Breast epithelium (tissue), 4 donors: ENCODE measurements around the gene FOXRED1. TPM values are rescaled to one million over a fixed set of nuclear protein-coding genes. Genes with fewer than 3 reads are reported as not detected.

Experiments
- DNase-seq, 2 donors: peaks; one replicate each; pipeline ENCODE4 v3.0.0-alpha.2; 2019; ENCODE audit warnings: low spot score in 2 of 2
- H3K27ac ChIP-seq, 2 donors: fragments of 200-600 bp; sonication (generic) in 1 of 2; one replicate each; pipeline ENCODE4 v1.5.1; 2016 to 2019; ENCODE audit warnings: mild to moderate bottlenecking in 1 of 2
- H3K27me3 ChIP-seq, 2 donors: fragments of 200-600 bp; sonication (generic) in 1 of 2; one replicate each; pipeline versions ENCODE4 v1.5.1 to v1.6.0; 2017 to 2019; ENCODE audit warnings: control low read depth in 1 of 2, mild to moderate bottlenecking in 1 of 2
- H3K36me3 ChIP-seq: fragments of 200-600 bp; one replicate; pipeline ENCODE4 v1.5.1; 2019
- H3K4me1 ChIP-seq, 2 donors: fragments of 200-600 bp; sonication (generic); one replicate each; pipeline ENCODE4 v1.5.1; 2016 to 2019; ENCODE audit warnings: control low read depth in 1 of 2
- H3K4me3 ChIP-seq, 3 donors: fragments of 200-600 bp; sonication (generic); 1 replicate in 2 of 3; 2 replicates in 1 of 3; pipeline ENCODE4 v1.5.1; 2016 to 2019; ENCODE audit warnings: mild to moderate bottlenecking in 3 of 3, moderate library complexity in 2 of 3
- H3K9me3 ChIP-seq, 2 donors: fragments of 200-600 bp; sonication (generic) in 1 of 2; one replicate each; pipeline ENCODE4 v1.5.1; 2016 to 2019; ENCODE audit warnings: control low read depth in 1 of 2
- CTCF ChIP-seq, 3 donors: fragments of 450-650 bp; IDR thresholded peaks; one replicate each; pipeline ENCODE4 v1.5.1; 2016 to 2017; ENCODE audit warnings: antibody characterized with exemption in 3 of 3, mild to moderate bottlenecking in 3 of 3, moderate library complexity in 3 of 3
- POLR2A ChIP-seq: fragments of 450-650 bp; IDR thresholded peaks from one replicate; pipeline ENCODE4 v1.6.1; 2016; ENCODE audit warnings: antibody characterized with exemption, mild to moderate bottlenecking, moderate library complexity
- POLR2AphosphoS5 ChIP-seq, 3 donors: sonication (generic); formaldehyde crosslinking; IDR thresholded peaks; one replicate each; pipeline ENCODE4 v1.6.1; 2017; ENCODE audit warnings: antibody characterized with exemption in 3 of 3
- intact Hi-C: fragments of 100-400 bp; cut with DNase I; formaldehyde crosslinking; loops from one replicate; pipeline ENCODE4 v1.15.1; 2023; ENCODE audit warnings: low total_unique reads
- total RNA-seq, 3 donors: library from RNA; depleted of rRNA; stranded (reverse); fragments of >200 nt; gene quantifications; one replicate each; pipeline ENCODE4 v1.1.0, GENCODE V29; 2016

Gene FOXRED1
- total RNA-seq, 3 donors from 2014 or later, result 13.1 to 23.3 (median 16.6) TPM

GRCh38 chr11:126281666-126282175 is 12.8 kb downstream of the FOXRED1 start:
- Histone ChIP-seq H3K9me3 (no peaks in the 10 kb centered on the region), H3K4me3 (peak overlapping the region in 2 of 3 donors; percentile 82 to 84), H3K36me3 (no peaks in the 10 kb centered on the region), H3K27ac (peak overlapping the region; percentile 95 to 97), H3K27me3 (no peaks in the 10 kb centered on the region), H3K4me1 (no peaks in the 10 kb centered on the region)
- intact Hi-C loops, result no loop called here
- DNase-seq, result no peak
- TF ChIP-seq POLR2A (no peak), CTCF (IDR thresholded peaks at IDR 0.05) (no peak), POLR2AphosphoS5 (IDR thresholded peaks at IDR 0.05) (no peak)

GRCh38 chr11:126282361-126282735 is 13.4 kb downstream of the FOXRED1 start:
- peak overlapping the region; percentile 57 to 84 (median 82) for H3K4me3 ChIP-seq
- no peaks in the 10 kb centered on the region for H3K27me3 ChIP-seq
- intact Hi-C loops, result no loop called here
- H3K36me3 ChIP-seq, result no peaks in the 10 kb centered on the region
- peak overlapping the region; percentile 95 to 97 for H3K27ac ChIP-seq
- H3K9me3 ChIP-seq, result no peaks in the 10 kb centered on the region
- TF ChIP-seq POLR2A (no peak), POLR2AphosphoS5 (IDR thresholded peaks at IDR 0.05) (no peak), CTCF (IDR thresholded peaks at IDR 0.05) (no peak)
- H3K4me1 ChIP-seq, result no peaks in the 10 kb centered on the region
- DNase-seq, result no peak

- no peaks in the 10 kb centered on the region for H3K4me1 ChIP-seq
- no peaks in the 10 kb centered on the region for H3K9me3 ChIP-seq
- H3K4me3 ChIP-seq, result peak within 1 kb of the TSS; percentile 57 to 84 (median 82)
- peak; percentile 40 to 73 for DNase-seq
- H3K27me3 ChIP-seq, result no peaks in the 10 kb centered on the region
- intact Hi-C loops, result no loop called here
- H3K36me3 ChIP-seq, result no peaks in the 10 kb centered on the region
- TF ChIP-seq POLR2A (no peak), CTCF (IDR thresholded peaks at IDR 0.05) (no peak), POLR2AphosphoS5 (IDR thresholded peaks at IDR 0.05) (peak in 1 of 3 donors; percentile 14)
- H3K27ac ChIP-seq, result peak within 1 kb of the TSS; percentile 95 to 97
Observed at GRCh38 chr11:126282736-126283591, 14.0 kb downstream of the FOXRED1 start, which contains the start of gene TIRAP. TSS of gene TIRAP (plus strand) at chr11:126283093. CDS start at chr11:126290895, 7,802 bp downstream.

GRCh38 chr11:126284829-126285228 is 15.9 kb downstream of the FOXRED1 start:
- intact Hi-C loops, result no loop called here
- Histone ChIP-seq H3K27me3 (no peaks in the 10 kb centered on the region), H3K4me3 (no peak overlapping the region), H3K36me3 (no peaks in the 10 kb centered on the region), H3K27ac (no peak overlapping the region), H3K4me1 (no peaks in the 10 kb centered on the region), H3K9me3 (no peaks in the 10 kb centered on the region)
- no peak for TF ChIP-seq CTCF (IDR thresholded peaks at IDR 0.05)
- no peak for TF ChIP-seq POLR2A
- TF ChIP-seq POLR2AphosphoS5 (IDR thresholded peaks at IDR 0.05), result no peak
- peak; percentile 71 to 72 for DNase-seq

GRCh38 chr11:126288237-126288636 is 19.3 kb downstream of the FOXRED1 start:
- DNase-seq, result no peak
- H3K9me3 ChIP-seq, result no peaks in the 10 kb centered on the region
- no peaks in the 10 kb centered on the region for H3K27me3 ChIP-seq
- TF ChIP-seq POLR2AphosphoS5 (IDR thresholded peaks at IDR 0.05) (no peak), POLR2A (no peak), CTCF (IDR thresholded peaks at IDR 0.05) (no peak)
- intact Hi-C loops, result no loop called here
- no peaks in the 10 kb centered on the region for H3K4me1 ChIP-seq
- H3K27ac ChIP-seq, result no peak overlapping the region
- H3K36me3 ChIP-seq, result peaks cover 3% of the 10 kb centered on the region
- no peak overlapping the region for H3K4me3 ChIP-seq
